Erythroblast (primary cell): ENCODE measurements around the gene HSPE1.

ENCODE experiments used
- GATA1 ChIP-seq: IDR thresholded peaks from 2 replicates; pipeline ENCODE4 v1.6.1; 2011; ENCODE audit warnings: low read depth, mild to moderate bottlenecking, control low read depth, low read length, moderate library complexity
- POLR2A ChIP-seq: IDR thresholded peaks from 2 replicates; pipeline ENCODE4 v1.6.1; 2011; ENCODE audit warnings: mild to moderate bottlenecking, low read length

- TF ChIP-seq POLR2A (no peak), GATA1 (no peak)
Observed at GRCh38 chr2:197498937-197499593, 1.1 kb upstream of the HSPE1 start.
